ENCODE data around the gene CHCHD3.

GRCh38 chr7:132825222-132825621 is 256.7 kb downstream of the CHCHD3 start:
- TF ChIP-seq YY1 (IDR thresholded peaks at IDR 0.05): no peak
- no peak for TF ChIP-seq MAX (IDR thresholded peaks at IDR 0.05)
- no peak for TF ChIP-seq CTCF (IDR thresholded peaks at IDR 0.05; ENCODE audit: low read depth, low read length, missing input control)
- no peak for TF ChIP-seq ATF3 (IDR thresholded peaks at IDR 0.05)
- TF ChIP-seq ZBTB33 (IDR thresholded peaks at IDR 0.05): no peak
- TF ChIP-seq RAD21 (IDR thresholded peaks at IDR 0.05): no peak
- no peak for TF ChIP-seq REST (IDR thresholded peaks at IDR 0.05)
- TF ChIP-seq JUND (IDR thresholded peaks at IDR 0.05): no peak
- no peak for TF ChIP-seq TAF1 (conservative IDR thresholded peaks at IDR 0.05)
- no peak for TF ChIP-seq RXRA (IDR thresholded peaks at IDR 0.05)

All from liver (tissue), 3 donors.